A549 (cell line): ENCODE results near the gene TJP3. TPM values are rescaled to one million over a fixed set of nuclear protein-coding genes. Genes with fewer than 3 reads are reported as not detected.

ENCODE experiments used
- ATAC-seq, 2 experiments: fragments of 200-7000 bp in 1 of 2; fragments of >200 bp in 1 of 2; cut with Nextera tagmentation in 1 of 2; cut with Tn5 transposase in 1 of 2; 3 replicates each; pipeline versions ENCODE4 v1.8.0 to v1.9.1; 2018 to 2020; ENCODE audit warnings: mild to moderate bottlenecking in 1 of 2, moderate library complexity in 1 of 2
- CTCF ChIA-PET: fragments of 300-600 bp; sonication (Branson Sonifier 250); formaldehyde crosslinking; extraction: SDS; loops from one replicate; lab custom pipeline; 2021; ENCODE audit warnings: antibody characterized with exemption, inconsistent platforms; lab: Yijun Ruan, JAX
- POLR2A ChIA-PET: fragments of 350-600 bp; formaldehyde crosslinking; extraction: SDS; loops from one replicate; lab custom pipeline; 2021; ENCODE audit warnings: antibody characterized with exemption, inconsistent platforms; lab: Yijun Ruan, JAX
- DNase-seq, 2 experiments: peaks; one replicate each; pipeline versions ENCODE4 v3.0.0 to v3.0.0-alpha.2; 2011 to 2016; ENCODE audit warnings: low read depth in 1 of 2, low spot score in 1 of 2
- FAIRE-seq: peaks from 2 replicates; lab custom pipeline; 2011; peaks lifted over from hg19 to GRCh38; lab: Jason Lieb, UNC
- H3K27ac ChIP-seq, 2 experiments: fragments of >200 bp; sonication (Bioruptor Twin); formaldehyde crosslinking; 3 replicates each; pipeline ENCODE4 v1.5.1; 2016 to 2017
- H3K4me1 ChIP-seq: fragments of >200 bp; sonication (Bioruptor Twin); formaldehyde crosslinking; 3 replicates; pipeline ENCODE4 v1.6.1; 2016
- H3K4me2 ChIP-seq: fragments of >200 bp; sonication (Bioruptor Twin); formaldehyde crosslinking; 3 replicates; pipeline ENCODE4 v1.6.1; 2016
- H3K4me3 ChIP-seq: fragments of >200 bp; sonication (Bioruptor Twin); formaldehyde crosslinking; 3 replicates; pipeline ENCODE4 v1.5.1; 2016
- H3K9me3 ChIP-seq: fragments of >200 bp; sonication (Bioruptor Twin); formaldehyde crosslinking; 3 replicates; pipeline ENCODE4 v1.6.1; 2016
- ATOH8 ChIP-seq: fragments of 250-450 bp; sonication (Bioruptor Pico); IDR thresholded peaks from 2 replicates; pipeline ENCODE4 v1.5.0; 2020; ENCODE audit warnings: low read depth, mild to moderate bottlenecking, moderate library complexity
- BHLHE40 ChIP-seq: IDR thresholded peaks from 2 replicates; pipeline ENCODE4 v1.6.1; 2012; ENCODE audit warnings: low read depth, low read length, inconsistent platforms
- CTCF ChIP-seq: fragments of >200 bp; sonication (Bioruptor Twin); formaldehyde crosslinking; IDR thresholded peaks from 3 replicates; pipeline ENCODE4 v1.5.1; 2016
- EHF ChIP-seq: fragments of 250-450 bp; sonication (Bioruptor Pico); IDR thresholded peaks from 2 replicates; pipeline ENCODE4 v1.5.0; 2020; ENCODE audit warnings: mild to moderate bottlenecking
- ELK1 ChIP-seq: fragments of 150-350 bp; IDR thresholded peaks from 2 replicates; pipeline ENCODE4 v1.6.1; 2014; ENCODE audit warnings: low read depth, mild to moderate bottlenecking, low read length
- FOXS1 ChIP-seq: fragments of 250-450 bp; sonication (Bioruptor Pico); IDR thresholded peaks from 2 replicates; pipeline ENCODE4 v1.5.0; 2020; ENCODE audit warnings: mild to moderate bottlenecking, moderate library complexity
- HES2 ChIP-seq: fragments of >200 bp; sonication (Bioruptor Twin); formaldehyde crosslinking; IDR thresholded peaks from 2 replicates; pipeline ENCODE4 v1.6.1; 2016
- HOXB13 ChIP-seq: fragments of 250-450 bp; sonication (Bioruptor Pico); IDR thresholded peaks from 2 replicates; pipeline ENCODE4 v1.5.0; 2020; ENCODE audit warnings: low read depth, mild to moderate bottlenecking, moderate library complexity
- JUN ChIP-seq, 2 experiments: fragments of >200 bp; sonication (Bioruptor Twin); formaldehyde crosslinking; IDR thresholded peaks; 2 replicates in 1 of 2; 3 replicates in 1 of 2; pipeline ENCODE4 v1.6.1; 2016 to 2017
- NR3C1 ChIP-seq: fragments of >200 bp; sonication (Bioruptor Twin); formaldehyde crosslinking; IDR thresholded peaks from 3 replicates; pipeline ENCODE4 v1.6.1; 2017
- POLR2A ChIP-seq: IDR thresholded peaks from 2 replicates; pipeline ENCODE4 v1.6.1; 2012; ENCODE audit warnings: mild to moderate bottlenecking, low read length
- POLR2AphosphoS2 ChIP-seq: conservative IDR thresholded peaks from 2 replicates; pipeline ENCODE4 v1.6.1; 2012; ENCODE audit warnings: low read length, improper control_type of control experiment, inconsistent platforms
- RARB ChIP-seq: fragments of 250-450 bp; sonication (Bioruptor Pico); IDR thresholded peaks from 2 replicates; pipeline ENCODE4 v1.8.0; 2021; ENCODE audit warnings: mild to moderate bottlenecking, moderate library complexity
- REST ChIP-seq: fragments of 200-600 bp; sonication (generic); IDR thresholded peaks from 2 replicates; pipeline ENCODE4 v1.6.1; 2016; ENCODE audit warnings: antibody characterized with exemption, mild to moderate bottlenecking, moderate library complexity
- RNF2 ChIP-seq: fragments of 200-600 bp; sonication (generic); IDR thresholded peaks from 2 replicates; pipeline ENCODE4 v1.6.1; 2016; ENCODE audit warnings: low read depth, mild to moderate bottlenecking, antibody characterized with exemption, moderate library complexity, borderline replicate concordance
- ZFP36 ChIP-seq: fragments of 450-650 bp; IDR thresholded peaks from 2 replicates; pipeline ENCODE4 v1.6.1; 2014; ENCODE audit warnings: borderline replicate concordance; ENCODE audit not compliant: partially characterized antibody
- WGBS: methylation state at CpG from one replicate; pipeline ENCODE4 v1.1.6; 2017; ENCODE audit errors: missing lambda C conversion rate; 5-methylcytosine and 5-hydroxymethylcytosine counted together
- polyA plus RNA-seq, 4 experiments: library from polyadenylated mRNA; depleted of rRNA in 3 of 4; stranded (reverse); fragments of >200 nt; fragmentation: RNase III in 1 of 4; extraction: RNeasy Plus Mini Kit Qiagen cat#74134 plus additional on column Dnase treatment in 1 of 4; gene quantifications; 2 replicates in 3 of 4; 3 replicates in 1 of 4; pipeline ENCODE4 v1.2.3, GENCODE V29; 2011 to 2017
- TF ChIP-seq, protein P1 (sequence below): fragments of >200 bp; sonication (Bioruptor Twin); formaldehyde crosslinking; IDR thresholded peaks from 3 replicates; pipeline ENCODE4 v1.6.1; 2016
- TF ChIP-seq, protein P2 (sequence below): IDR thresholded peaks from 2 replicates; pipeline ENCODE4 v1.6.1; 2012; ENCODE audit warnings: low read depth, borderline replicate concordance

Gene TJP3
- polyA plus RNA-seq, 2 of the 4 experiments (the other 2 are of a cell fraction): 1.5 to 2.3 TPM

- POLR2A ChIA-PET: no interaction called here
- FAIRE-seq (no peak), ATAC-seq (no peak)
Measured at GRCh38 chr19:3785938-3786824, 78.0 kb downstream of the TJP3 start, which contains the start of gene MATK. Gene MATK (minus strand): TSS chr19:3786381. CDS start chr19:3785135, 1,246 bp downstream.

DNA sequence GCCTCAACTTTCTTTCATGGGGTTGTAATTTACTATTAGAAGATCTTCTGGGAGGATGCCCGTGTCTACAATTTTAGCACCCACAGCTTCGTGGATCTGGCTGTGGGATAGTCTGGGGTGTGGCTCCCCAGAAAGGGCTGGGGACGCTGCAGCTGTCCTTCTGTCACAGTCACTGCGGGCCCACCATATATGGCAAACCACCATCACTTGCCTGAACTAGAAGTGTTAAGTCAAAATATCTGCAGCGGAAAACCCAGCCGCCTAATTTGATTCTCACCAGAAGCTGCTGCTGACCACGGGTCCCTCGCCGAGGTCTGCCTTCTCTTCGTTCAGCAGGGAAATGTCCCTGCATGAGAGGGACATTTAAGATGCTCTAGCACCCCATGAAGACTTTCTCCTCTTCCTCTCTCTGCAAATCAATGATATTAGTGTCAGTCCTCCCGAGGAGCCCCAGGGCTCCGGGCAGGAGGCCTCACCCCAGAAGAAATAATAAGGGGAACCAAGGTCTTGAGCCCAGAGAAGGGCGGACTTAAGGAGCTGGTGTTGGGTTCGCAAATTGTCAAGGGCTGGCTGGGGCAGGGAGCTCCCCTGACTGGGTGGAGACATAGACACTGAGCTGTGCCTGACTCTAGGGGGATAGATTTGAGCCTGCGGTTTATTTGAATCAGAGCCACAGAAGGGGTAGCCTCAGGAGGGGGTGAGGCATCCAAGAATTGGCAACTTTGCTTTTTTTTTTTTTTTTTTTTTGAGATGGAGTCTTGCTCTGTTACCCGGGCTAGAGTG is 81.0 kb downstream of the TJP3 start:
- 54% methylated on average over 16 of the region's 16 CpGs for WGBS
- DNase-seq (no peak), FAIRE-seq (no peak), ATAC-seq (no peak)
- H3K4me3 ChIP-seq: no peak overlapping the region
- POLR2A ChIA-PET: interaction anchor here (1.0 kb wide), 1 partner anchor 196 kb away, joined by 7 read pairs; the partner anchor contains the start of gene EEF2
- peaks cover 9% of the 10 kb centered on the region; the same call in 1 of the 3 replicates for H3K4me1 ChIP-seq
- CTCF ChIA-PET: interaction anchor here (0.9 to 1.8 kb wide), 3 partner anchors 10 to 32 kb away, joined by 3 to 5 read pairs (median 3); no protein-coding TSS in a partner anchor
- no peak overlapping the region for H3K27ac ChIP-seq
- no peaks in the 10 kb centered on the region for H3K9me3 ChIP-seq
- no peak overlapping the region for H3K4me2 ChIP-seq
- no peak for TF ChIP-seq FOXS1
- TF ChIP-seq ATOH8 (CRISPR knock-in tag): no peak
- no peak for TF ChIP-seq POLR2A
- no peak for TF ChIP-seq HES2
- TF ChIP-seq RARB (CRISPR knock-in tag): no peak
- TF ChIP-seq, protein P1, sequence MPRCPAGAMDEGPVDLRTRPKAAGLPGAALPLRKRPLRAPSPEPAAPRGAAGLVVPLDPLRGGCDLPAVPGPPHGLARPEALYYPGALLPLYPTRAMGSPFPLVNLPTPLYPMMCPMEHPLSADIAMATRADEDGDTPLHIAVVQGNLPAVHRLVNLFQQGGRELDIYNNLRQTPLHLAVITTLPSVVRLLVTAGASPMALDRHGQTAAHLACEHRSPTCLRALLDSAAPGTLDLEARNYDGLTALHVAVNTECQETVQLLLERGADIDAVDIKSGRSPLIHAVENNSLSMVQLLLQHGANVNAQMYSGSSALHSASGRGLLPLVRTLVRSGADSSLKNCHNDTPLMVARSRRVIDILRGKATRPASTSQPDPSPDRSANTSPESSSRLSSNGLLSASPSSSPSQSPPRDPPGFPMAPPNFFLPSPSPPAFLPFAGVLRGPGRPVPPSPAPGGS: no peak
- TF ChIP-seq REST: no peak
- TF ChIP-seq, protein P2, sequence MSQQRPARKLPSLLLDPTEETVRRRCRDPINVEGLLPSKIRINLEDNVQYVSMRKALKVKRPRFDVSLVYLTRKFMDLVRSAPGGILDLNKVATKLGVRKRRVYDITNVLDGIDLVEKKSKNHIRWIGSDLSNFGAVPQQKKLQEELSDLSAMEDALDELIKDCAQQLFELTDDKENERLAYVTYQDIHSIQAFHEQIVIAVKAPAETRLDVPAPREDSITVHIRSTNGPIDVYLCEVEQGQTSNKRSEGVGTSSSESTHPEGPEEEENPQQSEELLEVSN: no peak

More at GRCh38 chr19:3785938-3786824, 78.0 kb downstream of the TJP3 start, which contains the start of gene MATK:
- TF ChIP-seq NR3C1 (no peak), BHLHE40 (no peak), CTCF (no peak), EHF (no peak), POLR2AphosphoS2 (no peak), HOXB13 (CRISPR knock-in tag) (no peak), ELK1 (no peak), JUN (IDR thresholded peaks at IDR 0.05) (no peak), ZFP36 (no peak), RNF2 (no peak)
- TF ChIP-seq, protein P1: no peak
- Histone ChIP-seq H3K4me2 (peak within 1 kb of the TSS; percentile 74), H3K4me1 (peaks cover 9% of the 10 kb centered on the region; the same call in 1 of the 3 replicates), H3K9me3 (peaks cover 16% of the 10 kb centered on the region), H3K4me3 (no peak within 1 kb of the TSS), H3K27ac (peak within 1 kb of the TSS in 1 of 2 experiments; percentile 72; a peak in 4 of 6 replicates)
- CTCF ChIA-PET: no interaction called here
- DNase-seq: no peak
- 93% methylated on average over 21 of the region's 101 CpGs for WGBS
